Stimulated activated CD8-positive, alpha-beta memory T cell treated with anti-CD3 and anti-CD28 coated beads, Interleukin-7, amount 100 ng/mL, for 1 hour (primary cell): ENCODE measurements around the gene PJA2.
"Not testable (repeated sequence)": the region's sequence is repeated elsewhere in the genome, so short reads cannot be mapped to it uniquely, and the experiment has no call there.

Experiments used
- DNase-seq, 2 donors: peaks; one replicate each; pipeline ENCODE4 v3.0.0-alpha.2; 2020; ENCODE audit warnings: low read depth in 2 of 2

The PJA2 gene

GRCh38 chr5:109409844-109410388 lies at the start of gene PJA2:
PJA2 (minus strand) TSS chr5:109409974; CDS start chr5:109383433, 26,541 bp downstream.
- peak; percentile 87 to 88 for DNase-seq

GRCh38 chr5:109455598-109456096 lies 45.9 kb upstream of the PJA2 start:
- DNase-seq: no peak

GRCh38 chr5:109454731-109455505 lies 45.1 kb upstream of the PJA2 start:
- DNase-seq: no peak

GRCh38 chr5:109453251-109453650 lies 43.5 kb upstream of the PJA2 start:
- no peak for DNase-seq

- no peak for DNase-seq
Observed at GRCh38 chr5:109452661-109453060, 42.9 kb upstream of the PJA2 start.

- DNase-seq: no peak
Observed at GRCh38 chr5:109451146-109451545, 41.4 kb upstream of the PJA2 start.

- DNase-seq: no peak
Observed at GRCh38 chr5:109450129-109450877, 40.5 kb upstream of the PJA2 start.

- DNase-seq: no peak
Observed at GRCh38 chr5:109448838-109449237, 39.1 kb upstream of the PJA2 start.

GRCh38 chr5:109439590-109439989 lies 29.8 kb upstream of the PJA2 start:
- no peak for DNase-seq

- no peak for DNase-seq
Observed at GRCh38 chr5:109426075-109426474, 16.3 kb upstream of the PJA2 start.

GRCh38 chr5:109425521-109425920 lies 15.7 kb upstream of the PJA2 start:
- not testable (repeated sequence) for DNase-seq

- no peak for DNase-seq
Observed at GRCh38 chr5:109421956-109422355, 12.2 kb upstream of the PJA2 start.

- DNase-seq: no peak
Observed at GRCh38 chr5:109418712-109419352, 9.1 kb upstream of the PJA2 start.

GRCh38 chr5:109416882-109417281 lies 7.1 kb upstream of the PJA2 start:
- no peak for DNase-seq

GRCh38 chr5:109413921-109414461 lies 4.2 kb upstream of the PJA2 start:
- not testable (repeated sequence) for DNase-seq

- DNase-seq: no peak
Observed at GRCh38 chr5:109413458-109413857, 3.7 kb upstream of the PJA2 start.

- no peak for DNase-seq
Observed at GRCh38 chr5:109412981-109413402, 3.2 kb upstream of the PJA2 start.

GRCh38 chr5:109411627-109412026 lies 1.9 kb upstream of the PJA2 start:
- DNase-seq: no peak

- DNase-seq: no peak
Observed at GRCh38 chr5:109411149-109411514, 1.4 kb upstream of the PJA2 start.

- peak; percentile 4 to 19 for DNase-seq
Observed at GRCh38 chr5:109410389-109411148, 795 bp upstream of the PJA2 start.
